SK-N-MC (cell line): ENCODE measurements around the gene LGALS7.

ENCODE experiments used
- EZH2 ChIP-seq: fragments of 200-600 bp; sonication (generic); IDR thresholded peaks from one replicate; pipeline ENCODE4 v1.6.1; 2017; ENCODE audit warnings: antibody characterized with exemption
- POLR2AphosphoS5 ChIP-seq: IDR thresholded peaks from 2 replicates; pipeline ENCODE4 v1.6.1; 2012; ENCODE audit warnings: mild to moderate bottlenecking, low read depth, low read length, borderline replicate concordance

DNA sequence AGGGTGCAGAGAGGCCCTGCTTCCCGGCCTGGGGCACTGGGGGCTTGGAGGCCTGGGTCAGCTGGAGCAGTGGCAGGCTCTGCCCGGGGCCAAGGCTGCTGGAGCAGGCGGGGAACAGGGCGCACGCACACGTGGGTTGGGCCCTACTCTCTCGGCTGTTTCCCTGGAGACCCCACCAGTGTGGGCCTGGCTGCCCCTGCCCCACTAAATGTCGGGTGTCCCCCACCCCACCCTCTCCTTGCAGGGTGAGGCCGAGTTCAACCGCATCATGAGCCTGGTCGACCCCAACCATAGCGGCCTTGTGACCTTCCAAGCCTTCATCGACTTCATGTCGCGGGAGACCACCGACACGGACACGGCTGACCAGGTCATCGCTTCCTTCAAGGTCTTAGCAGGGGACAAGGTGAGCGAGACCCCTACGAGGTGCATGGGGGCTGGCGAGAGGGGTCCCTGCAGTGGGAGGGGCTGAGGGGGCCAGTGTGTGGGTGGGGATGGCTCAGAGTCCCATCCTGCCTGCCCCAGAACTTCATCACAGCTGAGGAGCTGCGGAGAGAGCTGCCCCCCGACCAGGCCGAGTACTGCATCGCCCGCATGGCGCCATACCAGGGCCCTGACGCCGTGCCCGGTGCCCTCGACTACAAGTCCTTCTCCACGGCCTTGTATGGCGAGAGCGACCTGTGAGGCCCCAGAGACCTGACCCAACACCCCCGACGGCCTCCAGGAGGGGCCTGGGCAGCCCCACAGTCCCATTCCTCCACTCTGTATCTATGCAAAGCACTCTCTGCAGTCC is 44.4 kb downstream of the LGALS7 start:
- TF ChIP-seq EZH2, result no peak
- TF ChIP-seq POLR2AphosphoS5, result no peak
